Ovary (tissue), 3 donors: ENCODE data around the gene ARHGAP28.

Experiments
- EP300 ChIP-seq: sonication (generic); formaldehyde crosslinking; IDR thresholded peaks from one replicate; pipeline ENCODE4 v1.6.1; 2017; ENCODE audit warnings: antibody characterized with exemption
- POLR2A ChIP-seq: fragments of 450-650 bp; IDR thresholded peaks from one replicate; pipeline ENCODE4 v1.6.1; 2017; ENCODE audit warnings: antibody characterized with exemption, mild to moderate bottlenecking, moderate library complexity
- TF ChIP-seq, protein P1 (sequence below), 3 donors: fragments of 450-650 bp in 2 of 3; fragments of 200-600 bp in 1 of 3; IDR thresholded peaks; one replicate each; pipeline versions ENCODE4 v1.5.1 to v1.8.0; 2016 to 2022; ENCODE audit warnings: antibody characterized with exemption in 3 of 3, mild to moderate bottlenecking in 1 of 3
- donor health status: DM: no; HTN: no; CAD: no.

DNA sequence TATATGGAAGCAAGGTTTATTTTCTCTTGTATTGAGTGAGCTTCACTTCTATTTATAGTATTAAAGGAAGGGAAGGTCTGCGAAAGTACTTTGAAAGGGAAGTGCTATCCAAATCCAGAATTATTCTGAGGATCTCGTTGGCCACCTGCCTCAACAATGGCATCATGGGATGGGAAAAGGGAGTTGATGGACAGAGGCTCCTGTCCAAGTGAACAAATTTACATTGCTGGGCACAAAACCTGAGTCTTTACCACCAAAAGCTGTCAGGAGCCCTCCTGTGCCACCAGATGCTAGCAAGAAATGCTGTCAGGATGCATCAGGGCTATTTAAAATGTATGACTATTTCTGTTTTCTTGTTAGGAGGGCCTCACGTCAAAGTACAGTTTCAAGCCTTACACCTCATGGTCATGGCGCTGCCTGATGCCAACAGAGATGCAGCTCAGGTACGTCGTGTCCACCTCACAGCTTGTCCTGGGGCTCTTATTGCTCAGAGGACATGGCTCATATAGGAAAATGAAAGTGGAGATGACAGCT, 157.3 kb downstream of the ARHGAP28 start:
- TF ChIP-seq, protein P1, sequence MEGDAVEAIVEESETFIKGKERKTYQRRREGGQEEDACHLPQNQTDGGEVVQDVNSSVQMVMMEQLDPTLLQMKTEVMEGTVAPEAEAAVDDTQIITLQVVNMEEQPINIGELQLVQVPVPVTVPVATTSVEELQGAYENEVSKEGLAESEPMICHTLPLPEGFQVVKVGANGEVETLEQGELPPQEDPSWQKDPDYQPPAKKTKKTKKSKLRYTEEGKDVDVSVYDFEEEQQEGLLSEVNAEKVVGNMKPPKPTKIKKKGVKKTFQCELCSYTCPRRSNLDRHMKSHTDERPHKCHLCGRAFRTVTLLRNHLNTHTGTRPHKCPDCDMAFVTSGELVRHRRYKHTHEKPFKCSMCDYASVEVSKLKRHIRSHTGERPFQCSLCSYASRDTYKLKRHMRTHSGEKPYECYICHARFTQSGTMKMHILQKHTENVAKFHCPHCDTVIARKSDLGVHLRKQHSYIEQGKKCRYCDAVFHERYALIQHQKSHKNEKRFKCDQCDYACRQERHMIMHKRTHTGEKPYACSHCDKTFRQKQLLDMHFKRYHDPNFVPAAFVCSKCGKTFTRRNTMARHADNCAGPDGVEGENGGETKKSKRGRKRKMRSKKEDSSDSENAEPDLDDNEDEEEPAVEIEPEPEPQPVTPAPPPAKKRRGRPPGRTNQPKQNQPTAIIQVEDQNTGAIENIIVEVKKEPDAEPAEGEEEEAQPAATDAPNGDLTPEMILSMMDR (IDR thresholded peaks at IDR 0.05): no peak
- TF ChIP-seq POLR2A: no peak
- no peak for TF ChIP-seq EP300
